ENCODE results near the gene FGD3. TPM values are rescaled to one million over a fixed set of nuclear protein-coding genes. Genes with fewer than 3 reads are reported as not detected.

FGD3 gene
- total RNA-seq, 6 experiments from 2014 or later = not detected

DNA sequence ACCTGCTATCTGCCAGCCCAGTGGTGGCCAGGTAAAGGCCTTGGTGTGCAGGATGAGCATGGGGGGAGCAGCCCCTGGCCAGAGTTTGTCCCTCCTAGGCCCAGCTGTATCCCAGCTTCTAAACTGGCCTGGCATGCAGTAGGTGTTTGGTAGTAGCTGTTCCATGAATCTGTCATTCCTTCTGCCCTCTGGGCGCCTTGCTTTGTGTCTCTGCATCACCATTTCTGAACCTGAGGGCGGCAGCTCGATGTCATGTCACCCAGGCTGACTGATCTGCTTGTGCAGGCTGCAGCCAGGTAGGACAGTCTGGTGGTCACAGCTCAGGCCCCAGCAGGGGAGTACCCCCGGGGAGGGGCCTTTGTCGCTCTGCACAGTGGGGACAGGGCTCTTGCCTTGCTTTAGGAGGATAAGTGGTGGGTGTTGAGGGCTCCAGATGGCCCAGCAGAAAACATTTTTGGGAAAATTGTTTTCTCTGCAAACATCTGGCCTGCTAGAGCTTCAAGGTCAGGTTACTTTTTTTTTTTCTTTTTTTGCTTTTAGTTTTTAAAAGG, 106.5 kb downstream of the FGD3 start:
- Mint-ChIP-seq H3K27me3 (ENCODE audit: insufficient read depth) (peaks cover 12% of the 10 kb centered on the region), H3K27ac (no peak overlapping the region), H3K36me3 (ENCODE audit: low read depth) (no peaks in the 10 kb centered on the region), H3K9me3 (no peaks in the 10 kb centered on the region), H3K4me1 (ENCODE audit: low read depth) (no peaks in the 10 kb centered on the region), H3K4me3 (no peak overlapping the region)
- TF ChIP-seq, protein P1, sequence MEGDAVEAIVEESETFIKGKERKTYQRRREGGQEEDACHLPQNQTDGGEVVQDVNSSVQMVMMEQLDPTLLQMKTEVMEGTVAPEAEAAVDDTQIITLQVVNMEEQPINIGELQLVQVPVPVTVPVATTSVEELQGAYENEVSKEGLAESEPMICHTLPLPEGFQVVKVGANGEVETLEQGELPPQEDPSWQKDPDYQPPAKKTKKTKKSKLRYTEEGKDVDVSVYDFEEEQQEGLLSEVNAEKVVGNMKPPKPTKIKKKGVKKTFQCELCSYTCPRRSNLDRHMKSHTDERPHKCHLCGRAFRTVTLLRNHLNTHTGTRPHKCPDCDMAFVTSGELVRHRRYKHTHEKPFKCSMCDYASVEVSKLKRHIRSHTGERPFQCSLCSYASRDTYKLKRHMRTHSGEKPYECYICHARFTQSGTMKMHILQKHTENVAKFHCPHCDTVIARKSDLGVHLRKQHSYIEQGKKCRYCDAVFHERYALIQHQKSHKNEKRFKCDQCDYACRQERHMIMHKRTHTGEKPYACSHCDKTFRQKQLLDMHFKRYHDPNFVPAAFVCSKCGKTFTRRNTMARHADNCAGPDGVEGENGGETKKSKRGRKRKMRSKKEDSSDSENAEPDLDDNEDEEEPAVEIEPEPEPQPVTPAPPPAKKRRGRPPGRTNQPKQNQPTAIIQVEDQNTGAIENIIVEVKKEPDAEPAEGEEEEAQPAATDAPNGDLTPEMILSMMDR (IDR thresholded peaks at IDR 0.05) = no peak
- DNase-seq = no peak

- H3K9me3 Mint-ChIP-seq = no peaks in the 10 kb centered on the region
- H3K36me3 Mint-ChIP-seq (ENCODE audit: low read depth) = no peaks in the 10 kb centered on the region
- H3K27me3 Mint-ChIP-seq (ENCODE audit: insufficient read depth) = peaks cover 9% of the 10 kb centered on the region
- DNase-seq = no peak
- H3K4me1 Mint-ChIP-seq (ENCODE audit: low read depth) = peaks cover 1% of the 10 kb centered on the region
- TF ChIP-seq, protein P1 (IDR thresholded peaks at IDR 0.05) = no peak
- H3K4me3 Mint-ChIP-seq = no peak overlapping the region
- no peak overlapping the region for H3K27ac Mint-ChIP-seq
Measured at GRCh38 chr9:93054758-93055704, 107.7 kb downstream of the FGD3 start.

DNA sequence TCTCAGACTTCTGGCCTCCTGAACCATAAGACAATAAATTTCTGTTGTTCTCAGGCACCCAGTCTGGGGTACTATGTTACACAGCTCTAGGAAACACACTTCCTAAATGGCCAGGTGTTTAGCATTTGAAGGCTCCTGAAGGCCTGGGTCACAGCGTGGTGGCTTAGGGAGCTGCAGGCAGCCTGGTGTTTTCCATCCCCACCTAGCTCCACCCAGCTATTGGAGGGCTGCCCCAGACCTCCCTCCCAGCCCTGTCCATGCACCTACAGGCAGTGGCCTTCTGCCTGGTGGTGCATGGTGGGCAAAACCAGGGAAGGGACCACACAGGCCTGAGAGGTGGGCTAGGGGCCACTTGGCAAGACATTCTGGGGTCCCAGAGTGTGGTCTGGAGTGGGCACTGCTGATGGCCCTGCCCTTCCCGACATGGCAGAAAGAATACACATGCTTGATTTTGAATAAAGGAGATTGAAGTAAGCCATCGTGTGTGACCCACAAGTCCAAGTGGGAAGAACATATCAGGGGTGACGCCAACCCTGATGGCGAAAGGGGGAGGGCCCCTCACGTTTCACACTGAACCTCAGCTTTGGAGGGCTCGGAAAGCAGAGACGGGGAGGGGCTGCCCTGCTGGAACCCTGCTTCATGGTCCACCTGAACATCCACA, 109.8 kb downstream of the FGD3 start:
- no peak for DNase-seq
- Mint-ChIP-seq H3K36me3 (ENCODE audit: low read depth) (no peaks in the 10 kb centered on the region), H3K27me3 (ENCODE audit: insufficient read depth) (peaks cover 9% of the 10 kb centered on the region), H3K9me3 (no peaks in the 10 kb centered on the region), H3K27ac (no peak overlapping the region), H3K4me3 (no peak overlapping the region), H3K4me1 (ENCODE audit: low read depth) (peaks cover 17% of the 10 kb centered on the region)
- TF ChIP-seq, protein P1 (IDR thresholded peaks at IDR 0.05) = no peak

DNA sequence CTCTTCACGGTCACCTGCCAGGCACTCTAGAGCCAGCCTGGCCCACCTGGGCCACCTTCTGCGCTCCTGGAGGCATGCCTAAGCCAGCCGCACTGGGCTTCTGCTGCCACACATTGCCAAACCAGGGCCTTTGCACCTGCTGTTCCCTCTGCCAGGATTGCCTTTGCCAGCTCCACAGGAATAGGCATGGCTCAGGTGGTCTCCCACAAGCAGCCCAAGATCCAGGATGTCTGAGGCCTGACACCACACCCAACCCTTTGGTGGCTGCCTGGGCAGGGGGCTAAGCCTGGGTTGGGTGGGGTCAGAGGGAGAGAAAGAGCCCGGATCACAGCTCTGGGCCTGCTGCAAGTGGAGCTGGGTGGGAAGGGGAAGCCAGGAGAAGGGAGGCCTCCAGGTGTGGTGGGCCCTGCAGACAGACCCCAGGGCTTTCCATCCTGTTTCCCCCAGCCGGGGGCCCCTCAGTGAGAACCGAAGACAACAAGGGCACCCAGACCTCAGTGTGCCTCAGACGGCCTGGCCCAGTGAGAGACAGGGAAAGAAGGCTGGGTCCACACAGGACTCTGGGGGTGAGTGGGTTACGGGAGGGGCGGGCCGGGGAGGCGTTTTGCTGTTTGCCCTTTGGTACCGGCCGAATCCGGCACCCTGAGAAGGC, 110.5 kb downstream of the FGD3 start:
- peaks cover 10% of the 10 kb centered on the region; the same call in 1 of the 2 replicates for H3K27me3 Mint-ChIP-seq (ENCODE audit: insufficient read depth)
- H3K36me3 Mint-ChIP-seq (ENCODE audit: low read depth) = no peaks in the 10 kb centered on the region
- H3K27ac Mint-ChIP-seq = no peak overlapping the region
- H3K4me3 Mint-ChIP-seq = no peak overlapping the region
- H3K9me3 Mint-ChIP-seq = no peaks in the 10 kb centered on the region
- peaks cover 17% of the 10 kb centered on the region for H3K4me1 Mint-ChIP-seq (ENCODE audit: low read depth)
- no peak for DNase-seq
- TF ChIP-seq, protein P1 (IDR thresholded peaks at IDR 0.05) = no peak

- TF ChIP-seq, protein P1 (IDR thresholded peaks at IDR 0.05) = no peak
- DNase-seq = no peak
- H3K4me3 Mint-ChIP-seq = no peak within 1 kb of the TSS
Measured at GRCh38 chr9:93058355-93059010, 111.2 kb downstream of the FGD3 start, which contains the start of gene SUSD3. SUSD3 (plus strand) TSS chr9:93058701; CDS start chr9:93058743, 42 bp downstream.

More at GRCh38 chr9:93058355-93059010, 111.2 kb downstream of the FGD3 start, which contains the start of gene SUSD3:
- no peak within 1 kb of the TSS for H3K27ac Mint-ChIP-seq
- peaks cover 17% of the 10 kb centered on the region for H3K4me1 Mint-ChIP-seq (ENCODE audit: low read depth)
- H3K9me3 Mint-ChIP-seq = no peaks in the 10 kb centered on the region
- no peaks in the 10 kb centered on the region for H3K36me3 Mint-ChIP-seq (ENCODE audit: low read depth)
- H3K27me3 Mint-ChIP-seq (ENCODE audit: insufficient read depth) = peaks cover 10% of the 10 kb centered on the region; the same call in 1 of the 2 replicates
